HepG2 (cell line): ENCODE data around the gene PLOD3. TPM values are rescaled to one million over a fixed set of nuclear protein-coding genes. Genes with fewer than 3 reads are reported as not detected.

Experiments
- ARID4A ChIP-seq: sonication (generic); formaldehyde crosslinking; IDR thresholded peaks from 2 replicates; pipeline ENCODE4 v1.5.0; 2020; ENCODE audit warnings: mild to moderate bottlenecking, missing genetic modification reagents, borderline replicate concordance
- DNMT3B ChIP-seq: conservative IDR thresholded peaks from 2 replicates; pipeline ENCODE4 v1.6.1; 2016; ENCODE audit warnings: missing biosample characterization, control low read depth
- GATAD1 ChIP-seq: IDR thresholded peaks from 2 replicates; pipeline ENCODE4 v1.6.1; 2016; ENCODE audit warnings: missing genetic modification reagents, missing compliant biosample characterization
- HNF4A ChIP-seq: sonication (generic); formaldehyde crosslinking; IDR thresholded peaks from 2 replicates; pipeline ENCODE4 v1.4.0; 2020; ENCODE audit warnings: missing genetic modification reagents
- KLF11 ChIP-seq: IDR thresholded peaks from 2 replicates; pipeline ENCODE4 v1.6.1; 2016; ENCODE audit warnings: missing compliant biosample characterization
- MEIS2 ChIP-seq: sonication (generic); formaldehyde crosslinking; IDR thresholded peaks from 2 replicates; pipeline ENCODE4 v1.9.0; 2021; ENCODE audit warnings: mild to moderate bottlenecking, missing genetic modification reagents
- NRL ChIP-seq: sonication (generic); formaldehyde crosslinking; IDR thresholded peaks from 2 replicates; pipeline ENCODE4 v1.5.0; 2020; ENCODE audit warnings: missing genetic modification reagents, mild to moderate bottlenecking, moderate library complexity, borderline replicate concordance
- SAFB2 ChIP-seq: sonication (generic); formaldehyde crosslinking; IDR thresholded peaks from 2 replicates; pipeline ENCODE4 v1.5.1; 2020; ENCODE audit warnings: missing genetic modification reagents, low read depth, mild to moderate bottlenecking, borderline replicate concordance
- SRSF4 ChIP-seq: fragments of 200-400 bp; formaldehyde crosslinking; IDR thresholded peaks from one replicate; pipeline ENCODE4 v1.6.1; 2018; ENCODE audit warnings: mild to moderate bottlenecking, low read depth, low read length, moderate library complexity; ENCODE audit not compliant: poor library complexity, severe bottlenecking
- U2AF1 ChIP-seq: fragments of 200-400 bp; formaldehyde crosslinking; optimal IDR thresholded peaks from 2 replicates; pipeline ENCODE3; 2017; ENCODE audit warnings: mild to moderate bottlenecking, low read depth, low read length
- ZFX ChIP-seq: sonication (generic); formaldehyde crosslinking; IDR thresholded peaks from 2 replicates; pipeline ENCODE4 v1.4.0; 2020; ENCODE audit warnings: mild to moderate bottlenecking, low read depth, missing genetic modification reagents, moderate library complexity
- ZNF207 ChIP-seq: fragments of 450-650 bp; IDR thresholded peaks from 2 replicates; pipeline ENCODE4 v1.6.1; 2016; ENCODE audit warnings: antibody characterized with exemption, borderline replicate concordance
- ZNF530 ChIP-seq: sonication (generic); formaldehyde crosslinking; IDR thresholded peaks from 2 replicates; pipeline ENCODE4 v1.5.0; 2020; ENCODE audit warnings: low read depth, mild to moderate bottlenecking, missing genetic modification reagents
- ZNF580 ChIP-seq: IDR thresholded peaks from 2 replicates; pipeline ENCODE4 v1.6.1; 2016; ENCODE audit warnings: low read depth, borderline replicate concordance
- ZNF768 ChIP-seq: sonication (generic); formaldehyde crosslinking; IDR thresholded peaks from 2 replicates; pipeline ENCODE4 v1.4.0; 2020; ENCODE audit warnings: missing genetic modification reagents
- polyA plus RNA-seq, 8 experiments: library from polyadenylated mRNA; depleted of rRNA in 3 of 8; stranded (reverse) in 7 of 8; unstranded in 1 of 8; fragments of >200 nt; fragmentation: Illumina TruSeq in 4 of 8; extraction: Trizol in 4 of 8; gene quantifications; 2 replicates each; pipeline versions ENCODE4 v1.2.1 to v1.2.3, GENCODE V29; 2011 to 2016; ENCODE audit warnings: low read depth in 4 of 8, missing spikeins in 1 of 8, mixed read lengths in 1 of 8; ENCODE audit not compliant: insufficient read depth in 1 of 8
- total RNA-seq, 5 experiments: library from RNA; depleted of rRNA; stranded (reverse); fragments of >200 nt; fragmentation: Illumina TruSeq; extraction: Trizol; gene quantifications; 2 replicates each; pipeline ENCODE4 v1.2.3, GENCODE V29; 2016; ENCODE audit warnings: low read depth in 1 of 5
- TF ChIP-seq, protein P1 (sequence below): IDR thresholded peaks from 2 replicates; pipeline ENCODE4 v1.6.1; 2016; ENCODE audit warnings: missing compliant biosample characterization, missing genetic modification reagents, borderline replicate concordance
- TF ChIP-seq, protein P2 (sequence below): sonication (generic); formaldehyde crosslinking; IDR thresholded peaks from 2 replicates; pipeline ENCODE4 v1.4.0; 2020; ENCODE audit warnings: mild to moderate bottlenecking, missing genetic modification reagents, borderline replicate concordance

PLOD3 gene
- total and polyA plus RNA-seq, 2 of the 13 experiments (the other 11 are each of a cell fraction or from before 2014, with no cell fraction given) = 65.8 to 67.4 TPM

DNA sequence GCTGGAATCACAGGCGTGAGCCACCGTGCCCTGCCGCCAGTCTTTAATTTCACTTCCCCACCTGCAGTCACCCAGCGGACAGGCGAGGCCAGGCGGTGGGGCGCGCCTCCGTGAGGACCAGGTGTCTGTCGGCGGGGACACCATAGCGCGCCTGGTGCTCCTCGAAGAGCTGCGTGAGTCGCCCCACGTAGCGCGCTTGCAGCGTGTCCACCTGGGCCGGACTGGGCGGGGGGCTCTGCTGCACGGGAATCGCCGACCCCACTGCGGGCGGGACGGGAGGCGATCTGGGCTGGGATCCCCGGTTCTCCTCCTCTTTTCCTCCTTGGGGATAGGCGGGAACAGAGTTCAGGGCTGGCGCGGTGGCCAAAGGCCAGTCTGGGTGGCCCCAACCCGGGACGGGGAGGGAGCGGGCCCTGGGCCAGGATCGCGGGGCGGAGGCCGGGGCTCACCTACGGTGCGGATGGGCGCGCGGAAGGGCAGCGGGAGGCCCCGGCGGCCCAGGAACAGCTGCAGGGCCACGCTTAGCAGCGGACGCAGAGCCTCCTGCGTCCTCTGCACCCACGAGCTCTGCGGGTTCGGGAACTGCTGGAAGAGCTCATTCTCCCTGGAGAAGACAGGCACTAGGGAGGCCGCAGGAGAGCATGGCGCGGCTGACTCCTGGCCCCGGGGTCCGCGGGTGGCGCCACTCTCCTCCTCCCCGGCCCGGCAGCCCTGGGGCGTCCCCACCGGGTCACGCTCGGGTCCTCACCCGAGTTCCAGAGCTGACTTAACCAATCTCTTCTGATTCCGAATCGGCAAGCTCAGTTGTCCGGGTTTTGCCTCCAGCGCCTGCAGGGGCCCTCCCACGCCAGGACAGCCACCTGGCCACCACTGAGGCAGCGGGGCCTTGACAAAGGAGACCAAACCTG, 15.4 kb downstream of the PLOD3 start (continued):
- TF ChIP-seq NRL (CRISPR knock-in tag) = peak; percentile 69
- TF ChIP-seq, protein P1, sequence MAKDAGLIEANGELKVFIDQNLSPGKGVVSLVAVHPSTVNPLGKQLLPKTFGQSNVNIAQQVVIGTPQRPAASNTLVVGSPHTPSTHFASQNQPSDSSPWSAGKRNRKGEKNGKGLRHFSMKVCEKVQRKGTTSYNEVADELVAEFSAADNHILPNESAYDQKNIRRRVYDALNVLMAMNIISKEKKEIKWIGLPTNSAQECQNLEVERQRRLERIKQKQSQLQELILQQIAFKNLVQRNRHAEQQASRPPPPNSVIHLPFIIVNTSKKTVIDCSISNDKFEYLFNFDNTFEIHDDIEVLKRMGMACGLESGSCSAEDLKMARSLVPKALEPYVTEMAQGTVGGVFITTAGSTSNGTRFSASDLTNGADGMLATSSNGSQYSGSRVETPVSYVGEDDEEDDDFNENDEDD (CRISPR knock-in tag) = peak; percentile 57; the same call in 1 of the 2 replicates
- peak; percentile 44; the same call in 1 of the 2 replicates for TF ChIP-seq ZNF768 (CRISPR knock-in tag)
- no peak for TF ChIP-seq U2AF1
- peak; percentile 94 for TF ChIP-seq ZFX (CRISPR knock-in tag)
- no peak for TF ChIP-seq DNMT3B (CRISPR knock-in tag)
- TF ChIP-seq ZNF207 = no peak
- TF ChIP-seq GATAD1 (CRISPR knock-in tag) = no peak
- peak; percentile 74; the same call in 1 of the 2 replicates for TF ChIP-seq SAFB2 (CRISPR knock-in tag)
- TF ChIP-seq SRSF4 = no peak
- TF ChIP-seq HNF4A (CRISPR knock-in tag) = peak; percentile 78
- peak; percentile 81; the same call in 1 of the 2 replicates for TF ChIP-seq ZNF580 (CRISPR knock-in tag)
- TF ChIP-seq, protein P2, sequence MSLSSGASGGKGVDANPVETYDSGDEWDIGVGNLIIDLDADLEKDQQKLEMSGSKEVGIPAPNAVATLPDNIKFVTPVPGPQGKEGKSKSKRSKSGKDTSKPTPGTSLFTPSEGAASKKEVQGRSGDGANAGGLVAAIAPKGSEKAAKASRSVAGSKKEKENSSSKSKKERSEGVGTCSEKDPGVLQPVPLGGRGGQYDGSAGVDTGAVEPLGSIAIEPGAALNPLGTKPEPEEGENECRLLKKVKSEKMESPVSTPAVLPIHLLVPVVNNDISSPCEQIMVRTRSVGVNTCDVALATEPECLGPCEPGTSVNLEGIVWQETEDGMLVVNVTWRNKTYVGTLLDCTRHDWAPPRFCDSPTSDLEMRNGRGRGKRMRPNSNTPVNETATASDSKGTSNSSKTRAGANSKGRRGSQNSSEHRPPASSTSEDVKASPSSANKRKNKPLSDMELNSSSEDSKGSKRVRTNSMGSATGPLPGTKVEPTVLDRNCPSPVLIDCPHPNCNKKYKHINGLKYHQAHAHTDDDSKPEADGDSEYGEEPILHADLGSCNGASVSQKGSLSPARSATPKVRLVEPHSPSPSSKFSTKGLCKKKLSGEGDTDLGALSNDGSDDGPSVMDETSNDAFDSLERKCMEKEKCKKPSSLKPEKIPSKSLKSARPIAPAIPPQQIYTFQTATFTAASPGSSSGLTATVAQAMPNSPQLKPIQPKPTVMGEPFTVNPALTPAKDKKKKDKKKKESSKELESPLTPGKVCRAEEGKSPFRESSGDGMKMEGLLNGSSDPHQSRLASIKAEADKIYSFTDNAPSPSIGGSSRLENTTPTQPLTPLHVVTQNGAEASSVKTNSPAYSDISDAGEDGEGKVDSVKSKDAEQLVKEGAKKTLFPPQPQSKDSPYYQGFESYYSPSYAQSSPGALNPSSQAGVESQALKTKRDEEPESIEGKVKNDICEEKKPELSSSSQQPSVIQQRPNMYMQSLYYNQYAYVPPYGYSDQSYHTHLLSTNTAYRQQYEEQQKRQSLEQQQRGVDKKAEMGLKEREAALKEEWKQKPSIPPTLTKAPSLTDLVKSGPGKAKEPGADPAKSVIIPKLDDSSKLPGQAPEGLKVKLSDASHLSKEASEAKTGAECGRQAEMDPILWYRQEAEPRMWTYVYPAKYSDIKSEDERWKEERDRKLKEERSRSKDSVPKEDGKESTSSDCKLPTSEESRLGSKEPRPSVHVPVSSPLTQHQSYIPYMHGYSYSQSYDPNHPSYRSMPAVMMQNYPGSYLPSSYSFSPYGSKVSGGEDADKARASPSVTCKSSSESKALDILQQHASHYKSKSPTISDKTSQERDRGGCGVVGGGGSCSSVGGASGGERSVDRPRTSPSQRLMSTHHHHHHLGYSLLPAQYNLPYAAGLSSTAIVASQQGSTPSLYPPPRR (CRISPR knock-in tag) = no peak
- no peak for TF ChIP-seq KLF11
- peak; percentile 79; the same call in 1 of the 2 replicates for TF ChIP-seq ARID4A
- TF ChIP-seq ZNF530 = no peak
- TF ChIP-seq MEIS2 = no peak; the same call in 1 of the 2 replicates
